ENCODE data around the gene TLE2. TPM values are rescaled to one million over a fixed set of nuclear protein-coding genes. Genes with fewer than 3 reads are reported as not detected.

TLE2 gene
- total RNA-seq, 2 donors from 2014 or later: 4.5 to 5.0 TPM

GRCh38 chr19:2986951-2987524 lies 42.0 kb downstream of the TLE2 start:
- H3K27ac Mint-ChIP-seq: no peak overlapping the region
- ATAC-seq (no peak), DNase-seq (ENCODE audit: low spot score in 2 of 2) (no peak)
- H3K36me3 Mint-ChIP-seq: no peaks in the 10 kb centered on the region
- H3K9me3 Mint-ChIP-seq: no peaks in the 10 kb centered on the region

- no peak for DNase-seq (ENCODE audit: low spot score in 2 of 2)
- no peak for ATAC-seq
- Mint-ChIP-seq H3K36me3 (no peaks in the 10 kb centered on the region), H3K27ac (no peak overlapping the region), H3K9me3 (no peaks in the 10 kb centered on the region)
These were observed 44.9 kb downstream of the TLE2 start for GRCh38 chr19:2984215-2984528.

- Mint-ChIP-seq H3K9me3 (no peaks in the 10 kb centered on the region), H3K27ac (no peak overlapping the region), H3K36me3 (no peaks in the 10 kb centered on the region)
- ATAC-seq: no peak
- DNase-seq (ENCODE audit: low spot score in 2 of 2): no peak
These were observed 45.5 kb downstream of the TLE2 start for GRCh38 chr19:2983351-2984214.

GRCh38 chr19:2982983-2983350 lies 46.1 kb downstream of the TLE2 start:
- ATAC-seq: no peak
- DNase-seq (ENCODE audit: low spot score in 2 of 2): no peak
- Mint-ChIP-seq H3K36me3 (no peaks in the 10 kb centered on the region), H3K27ac (no peak overlapping the region), H3K9me3 (no peaks in the 10 kb centered on the region)

- Mint-ChIP-seq H3K9me3 (no peaks in the 10 kb centered on the region), H3K36me3 (no peaks in the 10 kb centered on the region), H3K27ac (no peak overlapping the region)
- no peak for ATAC-seq
- no peak for DNase-seq (ENCODE audit: low spot score in 2 of 2)
These were observed 46.5 kb downstream of the TLE2 start for GRCh38 chr19:2982561-2982960.

DNA sequence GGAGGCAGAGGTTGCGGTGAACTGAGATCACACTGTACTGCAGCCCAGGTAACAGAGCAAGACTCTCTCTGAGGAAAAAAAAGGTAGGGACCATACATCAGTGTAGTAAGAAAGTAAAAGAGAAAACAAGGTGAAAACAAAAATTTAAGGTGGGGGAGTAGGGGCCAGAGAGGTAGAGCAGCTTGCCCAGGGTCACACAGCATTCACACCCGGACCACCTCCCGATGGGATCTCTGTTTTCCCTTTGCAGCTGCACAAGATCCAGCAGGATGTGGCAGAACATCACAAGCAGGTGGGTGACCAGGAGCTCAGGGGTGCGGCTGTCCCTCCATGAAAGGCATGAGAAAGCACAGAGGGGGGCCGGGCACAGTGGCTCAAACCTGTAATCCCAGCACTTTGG lies 47.2 kb downstream of the TLE2 start:
- DNase-seq (ENCODE audit: low spot score in 2 of 2): no peak
- ATAC-seq: no peak
- H3K27ac Mint-ChIP-seq: no peak overlapping the region
- H3K9me3 Mint-ChIP-seq: no peaks in the 10 kb centered on the region
- no peaks in the 10 kb centered on the region for H3K36me3 Mint-ChIP-seq

DNA sequence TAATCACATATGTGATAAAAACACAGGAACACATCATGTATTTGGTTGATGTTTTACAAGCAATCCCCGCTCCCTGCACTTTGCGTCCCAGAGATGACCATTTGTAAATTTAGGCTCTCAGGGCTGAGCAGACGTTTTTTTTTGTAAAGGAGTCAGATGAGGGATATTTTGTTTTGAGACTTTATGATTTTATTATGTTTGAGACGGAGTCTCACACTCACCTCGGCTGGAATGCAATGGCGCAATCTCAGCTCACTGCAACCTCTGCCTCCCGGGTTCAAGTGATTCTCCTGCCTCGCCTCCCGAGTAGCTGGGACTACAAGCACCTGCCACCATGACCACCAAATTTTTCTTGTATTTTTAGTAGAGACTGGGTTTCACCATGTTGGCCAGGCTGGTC lies 50.3 kb downstream of the TLE2 start:
- DNase-seq (ENCODE audit: low spot score in 2 of 2) (no peak), ATAC-seq (no peak)
- Mint-ChIP-seq H3K9me3 (no peaks in the 10 kb centered on the region), H3K27ac (no peak overlapping the region), H3K36me3 (no peaks in the 10 kb centered on the region)

DNA sequence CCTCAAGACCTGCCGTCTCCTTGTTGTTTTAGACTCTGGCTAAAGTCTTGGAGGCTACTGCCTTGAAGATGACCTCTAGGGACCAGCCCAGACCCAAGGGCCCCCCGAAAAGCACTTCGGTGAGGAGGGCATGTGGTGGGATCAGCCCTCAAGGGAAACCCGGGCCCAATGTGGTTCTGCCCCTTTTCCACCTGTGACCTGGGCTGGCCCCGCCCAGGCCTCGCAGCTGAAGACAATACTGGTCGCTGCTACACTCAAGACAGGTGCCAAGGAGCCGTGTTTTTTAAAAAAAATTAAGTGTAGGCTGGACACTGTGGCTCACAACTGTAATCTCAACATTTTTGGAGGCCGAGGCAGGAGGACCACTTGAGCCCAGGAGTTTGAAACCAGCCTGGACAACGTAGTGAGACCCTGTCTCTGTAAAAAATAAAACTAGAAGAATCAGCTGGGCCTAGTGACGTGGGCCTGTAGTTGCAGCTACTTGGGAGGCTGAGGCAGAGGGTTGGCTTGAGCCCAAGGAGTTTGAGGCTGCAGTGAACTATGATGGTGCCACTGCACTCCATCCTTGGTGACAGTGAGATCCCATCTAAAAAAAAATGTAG lies 50.8 kb downstream of the TLE2 start:
- ATAC-seq (no peak), DNase-seq (ENCODE audit: low spot score in 2 of 2) (no peak)
- H3K36me3 Mint-ChIP-seq: no peaks in the 10 kb centered on the region
- H3K9me3 Mint-ChIP-seq: no peaks in the 10 kb centered on the region
- no peak overlapping the region for H3K27ac Mint-ChIP-seq

GRCh38 chr19:2977746-2978138 lies 51.3 kb downstream of the TLE2 start:
- DNase-seq (ENCODE audit: low spot score in 2 of 2): no peak
- Mint-ChIP-seq H3K27ac (peak overlapping the region in 1 of 2 donors; percentile 85), H3K9me3 (no peaks in the 10 kb centered on the region), H3K36me3 (no peaks in the 10 kb centered on the region)
- ATAC-seq: peak in 1 of 2 donors; percentile 4

- no peaks in the 10 kb centered on the region for H3K36me3 Mint-ChIP-seq
- ATAC-seq (peak; percentile 99), DNase-seq (ENCODE audit: low spot score in 2 of 2) (peak; percentile 94 to 97)
- peak within 1 kb of the TSS; percentile 85 to 86 for H3K27ac Mint-ChIP-seq
- H3K9me3 Mint-ChIP-seq: no peaks in the 10 kb centered on the region
These were observed 51.9 kb downstream of the TLE2 start, which contains the start of gene TLE6 for GRCh38 chr19:2977001-2977745. Gene TLE6, plus strand, starts transcription at chr19:2977564. Its CDS starts 670 bp downstream, at chr19:2978234.

DNA sequence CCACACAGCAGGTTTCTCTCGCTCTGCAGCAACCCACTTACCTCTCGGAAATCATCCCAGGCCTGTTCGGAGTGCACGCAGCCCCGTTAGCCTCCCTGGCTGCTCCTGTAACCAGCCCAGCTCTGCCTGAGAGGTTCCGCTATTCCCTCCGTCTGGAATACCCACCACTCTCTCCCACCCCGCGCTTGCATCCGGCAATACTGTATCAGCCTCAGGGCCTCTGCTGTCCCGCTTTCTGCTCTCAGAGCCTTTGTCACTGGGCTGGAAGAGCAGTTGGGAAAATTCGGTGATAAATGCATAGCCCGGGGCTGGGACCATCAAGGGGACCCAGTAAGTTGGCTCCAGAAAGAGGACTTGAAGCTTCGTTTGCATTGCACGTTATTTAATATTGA lies 52.5 kb downstream of the TLE2 start:
- DNase-seq (ENCODE audit: low spot score in 2 of 2): no peak
- Mint-ChIP-seq H3K9me3 (no peaks in the 10 kb centered on the region), H3K36me3 (no peaks in the 10 kb centered on the region), H3K27ac (peak overlapping the region; percentile 85 to 86)
- ATAC-seq: no peak

DNA sequence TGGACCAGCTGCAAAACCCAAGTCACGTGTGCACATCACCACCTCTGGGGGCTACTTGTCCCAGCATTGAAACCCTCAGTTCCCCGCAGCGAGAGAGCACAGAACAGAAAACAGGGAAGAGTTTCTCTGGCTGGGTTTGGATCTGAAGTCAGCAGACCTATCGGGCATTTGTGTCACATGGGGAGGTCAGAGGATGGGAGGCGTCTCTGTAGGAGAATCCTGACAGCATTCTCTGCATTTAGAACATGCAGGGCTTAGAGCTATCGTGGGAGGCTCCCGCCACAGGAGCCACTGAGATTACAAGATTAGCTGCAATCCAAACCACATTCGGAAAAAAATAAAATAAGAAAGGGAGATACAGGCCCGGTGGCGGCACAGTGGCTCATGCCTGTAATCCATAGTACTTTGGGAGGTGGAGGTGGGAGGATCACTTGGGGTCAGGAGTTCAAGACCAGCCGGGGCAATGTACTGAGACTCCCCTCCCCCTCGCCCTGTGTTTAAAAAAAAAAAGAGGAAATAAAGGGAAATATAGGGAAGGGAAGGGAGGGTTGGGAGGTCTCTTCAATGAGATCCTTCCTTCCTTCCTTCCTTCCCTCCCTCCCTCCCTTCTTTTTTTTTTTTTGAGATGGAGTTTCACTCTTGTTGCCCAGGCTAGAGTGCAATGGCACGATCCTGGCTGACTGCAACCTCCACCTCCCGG lies 54.6 kb downstream of the TLE2 start:
- ATAC-seq: no peak
- DNase-seq (ENCODE audit: low spot score in 2 of 2): no peak
- no peaks in the 10 kb centered on the region for H3K9me3 Mint-ChIP-seq
- H3K27ac Mint-ChIP-seq: no peak overlapping the region
- H3K36me3 Mint-ChIP-seq: no peaks in the 10 kb centered on the region

- no peaks in the 10 kb centered on the region for H3K9me3 Mint-ChIP-seq
- no peaks in the 10 kb centered on the region for H3K36me3 Mint-ChIP-seq
- no peak overlapping the region for H3K27ac Mint-ChIP-seq
- ATAC-seq (no peak), DNase-seq (ENCODE audit: low spot score in 2 of 2) (no peak)
These were observed 55.9 kb downstream of the TLE2 start for GRCh38 chr19:2973229-2973628.

- DNase-seq (ENCODE audit: low spot score in 2 of 2) (no peak), ATAC-seq (no peak)
- Mint-ChIP-seq H3K27ac (no peak overlapping the region), H3K9me3 (no peaks in the 10 kb centered on the region), H3K36me3 (no peaks in the 10 kb centered on the region)
These were observed 58.8 kb downstream of the TLE2 start for GRCh38 chr19:2970201-2970835.

GRCh38 chr19:2969104-2969504 lies 60.0 kb downstream of the TLE2 start:
- DNase-seq (ENCODE audit: low spot score in 2 of 2) (no peak), ATAC-seq (no peak)
- Mint-ChIP-seq H3K27ac (no peak overlapping the region), H3K9me3 (no peaks in the 10 kb centered on the region), H3K36me3 (no peaks in the 10 kb centered on the region)

- no peak for ATAC-seq
- Mint-ChIP-seq H3K27ac (no peak overlapping the region), H3K36me3 (no peaks in the 10 kb centered on the region), H3K9me3 (no peaks in the 10 kb centered on the region)
- DNase-seq (ENCODE audit: low spot score in 2 of 2): no peak
These were observed 61.1 kb downstream of the TLE2 start for GRCh38 chr19:2967972-2968371.
